ENCODE results near the gene FAM120B. TPM values are rescaled to one million over a fixed set of nuclear protein-coding genes. Genes with fewer than 3 reads are reported as not detected.

Gene FAM120B
- total RNA-seq, 1 donor from 2014 or later: 33.7 TPM

GRCh38 chr6:170362121-170362520, 55.6 kb downstream of the FAM120B start:
- TF ChIP-seq CTCF (conservative IDR thresholded peaks at IDR 0.05): no peak
- DNase-seq (ENCODE audit: low read depth, low spot score): no peak
- Mint-ChIP-seq H3K27ac (ENCODE audit: unreplicated experiment) (no peak overlapping the region), H3K36me3 (ENCODE audit: low read depth) (peaks cover 13% of the 10 kb centered on the region), H3K9me3 (no peaks in the 10 kb centered on the region), H3K27me3 (ENCODE audit: low read depth) (no peaks in the 10 kb centered on the region), H3K4me1 (peaks cover 10% of the 10 kb centered on the region), H3K4me3 (no peak overlapping the region)

DNA sequence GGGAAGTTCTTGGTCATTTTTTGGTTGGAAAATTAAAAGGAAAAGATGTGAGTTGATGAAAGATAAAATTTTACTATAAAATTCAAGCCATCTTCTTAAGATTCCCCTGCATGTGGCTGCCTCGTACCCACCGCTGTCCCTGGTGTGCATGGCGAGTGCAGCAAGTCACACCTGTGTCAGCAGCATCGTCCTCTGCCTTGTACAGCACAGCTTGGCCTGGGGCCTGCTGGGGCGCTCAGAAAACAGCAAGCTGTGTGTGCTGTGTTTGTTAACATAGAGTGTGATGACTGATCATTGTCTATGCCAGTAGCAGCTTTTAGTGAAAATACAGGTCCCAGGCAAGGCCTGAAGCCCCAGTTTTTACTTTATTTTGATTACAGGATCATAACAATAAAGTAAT, 56.7 kb downstream of the FAM120B start:
- no peak for DNase-seq (ENCODE audit: low read depth, low spot score)
- Mint-ChIP-seq H3K4me1 (peaks cover 10% of the 10 kb centered on the region), H3K9me3 (no peaks in the 10 kb centered on the region), H3K4me3 (no peak overlapping the region), H3K27ac (ENCODE audit: unreplicated experiment) (no peak overlapping the region), H3K36me3 (ENCODE audit: low read depth) (peaks cover 6% of the 10 kb centered on the region), H3K27me3 (ENCODE audit: low read depth) (no peaks in the 10 kb centered on the region)
- TF ChIP-seq CTCF (conservative IDR thresholded peaks at IDR 0.05): no peak

- Mint-ChIP-seq H3K27ac (ENCODE audit: unreplicated experiment) (no peak overlapping the region), H3K27me3 (ENCODE audit: low read depth) (no peaks in the 10 kb centered on the region), H3K9me3 (no peaks in the 10 kb centered on the region), H3K4me1 (peaks cover 10% of the 10 kb centered on the region), H3K36me3 (ENCODE audit: low read depth) (peaks cover 6% of the 10 kb centered on the region), H3K4me3 (no peak overlapping the region)
- no peak for TF ChIP-seq CTCF (conservative IDR thresholded peaks at IDR 0.05)
- DNase-seq (ENCODE audit: low read depth, low spot score): no peak
Observed at GRCh38 chr6:170365121-170365520, 58.6 kb downstream of the FAM120B start.

DNA sequence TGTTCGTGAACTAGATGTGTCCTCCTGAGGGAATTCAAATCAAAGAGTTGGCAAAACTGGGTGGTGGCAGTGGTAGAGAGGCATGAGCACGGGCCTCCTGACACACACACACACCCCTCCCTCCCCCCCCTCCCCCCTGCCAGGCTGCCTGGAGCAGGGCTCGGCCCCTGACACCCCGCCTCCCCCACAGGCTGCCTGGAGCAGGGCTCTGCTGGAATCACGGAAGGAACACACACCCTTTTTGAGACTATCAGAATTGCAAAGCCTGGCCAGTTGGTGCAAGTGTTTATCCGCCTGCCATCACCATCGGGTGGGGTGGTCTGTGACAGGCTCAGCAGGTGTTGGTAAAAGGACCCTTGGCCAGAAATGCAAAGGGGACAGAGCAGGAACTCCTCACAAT, 59.0 kb downstream of the FAM120B start:
- Mint-ChIP-seq H3K4me3 (no peak overlapping the region), H3K27ac (ENCODE audit: unreplicated experiment) (no peak overlapping the region), H3K4me1 (peaks cover 11% of the 10 kb centered on the region), H3K27me3 (ENCODE audit: low read depth) (no peaks in the 10 kb centered on the region), H3K9me3 (no peaks in the 10 kb centered on the region), H3K36me3 (ENCODE audit: low read depth) (peaks cover 6% of the 10 kb centered on the region)
- DNase-seq (ENCODE audit: low read depth, low spot score): no peak
- no peak for TF ChIP-seq CTCF (conservative IDR thresholded peaks at IDR 0.05)

DNA sequence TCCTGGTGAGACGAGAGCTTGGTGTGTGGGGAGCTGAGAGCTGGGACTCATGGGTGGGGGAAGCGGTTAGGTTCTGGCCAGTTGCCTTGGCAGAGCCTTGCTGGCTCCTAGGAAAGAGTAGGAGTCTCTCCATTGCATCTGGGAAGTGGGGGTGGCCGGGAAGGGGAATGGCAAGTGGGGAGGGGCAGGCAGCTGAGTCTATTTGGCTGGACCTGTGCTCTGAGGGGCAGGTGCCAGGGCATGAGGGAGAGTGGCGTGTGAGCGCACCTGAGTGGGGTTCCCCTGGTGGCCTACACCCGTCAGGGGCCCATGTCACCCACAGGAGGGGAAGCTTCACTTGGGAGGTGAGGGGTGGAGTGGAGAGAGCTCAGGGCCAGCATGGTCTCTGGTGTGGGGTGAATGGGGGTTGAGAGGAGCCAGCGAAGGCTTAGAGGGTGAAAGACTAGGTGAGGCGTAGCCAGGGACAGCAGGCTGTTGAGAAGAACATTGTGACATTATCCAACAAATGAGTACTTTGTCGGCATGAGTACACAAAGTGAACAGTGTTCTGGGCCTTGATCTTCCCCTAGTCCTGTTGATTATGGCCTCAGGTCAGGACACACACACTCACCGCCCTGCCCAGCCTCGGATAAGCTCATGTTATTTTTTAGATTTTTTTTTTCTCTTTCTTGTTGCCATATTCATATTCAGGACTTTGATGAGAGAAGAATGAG, 59.8 kb downstream of the FAM120B start:
- DNase-seq (ENCODE audit: low read depth, low spot score): no peak
- Mint-ChIP-seq H3K9me3 (no peaks in the 10 kb centered on the region), H3K4me1 (peaks cover 18% of the 10 kb centered on the region), H3K36me3 (ENCODE audit: low read depth) (peaks cover 7% of the 10 kb centered on the region), H3K4me3 (no peak overlapping the region), H3K27ac (ENCODE audit: unreplicated experiment) (peak overlapping the region; percentile 27), H3K27me3 (ENCODE audit: low read depth) (no peaks in the 10 kb centered on the region)
- no peak for TF ChIP-seq CTCF (conservative IDR thresholded peaks at IDR 0.05)

Measured in neural crest cell (in vitro differentiated cells).